GM12872 (cell line): ENCODE measurements around the gene PACSIN1.

Experiments used
- TF ChIP-seq, protein P1 (sequence below): IDR thresholded peaks from 3 replicates; pipeline ENCODE4 v1.5.1; 2011; ENCODE audit warnings: low read depth, mild to moderate bottlenecking, low read length, moderate library complexity; ENCODE audit not compliant: insufficient read depth

The PACSIN1 gene

DNA sequence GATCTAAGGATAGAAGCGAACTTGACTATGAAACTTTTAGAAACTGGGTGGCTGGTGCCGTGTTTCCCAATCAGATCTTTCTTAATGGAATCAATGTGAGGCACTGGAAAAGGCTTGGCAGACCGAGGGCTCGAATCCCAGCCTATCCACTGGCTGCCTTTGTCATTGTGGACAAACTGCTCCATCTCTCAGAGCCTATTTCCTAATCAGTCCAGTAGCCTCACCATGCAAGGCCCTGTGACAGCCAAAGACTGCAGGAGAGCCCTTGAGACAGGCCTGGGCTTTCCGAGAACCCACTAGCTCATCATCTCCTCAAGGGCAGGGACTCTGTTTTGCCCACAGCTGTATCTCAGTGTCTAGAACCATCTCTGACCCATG, 46.9 kb downstream of the PACSIN1 start:
- TF ChIP-seq, protein P1, sequence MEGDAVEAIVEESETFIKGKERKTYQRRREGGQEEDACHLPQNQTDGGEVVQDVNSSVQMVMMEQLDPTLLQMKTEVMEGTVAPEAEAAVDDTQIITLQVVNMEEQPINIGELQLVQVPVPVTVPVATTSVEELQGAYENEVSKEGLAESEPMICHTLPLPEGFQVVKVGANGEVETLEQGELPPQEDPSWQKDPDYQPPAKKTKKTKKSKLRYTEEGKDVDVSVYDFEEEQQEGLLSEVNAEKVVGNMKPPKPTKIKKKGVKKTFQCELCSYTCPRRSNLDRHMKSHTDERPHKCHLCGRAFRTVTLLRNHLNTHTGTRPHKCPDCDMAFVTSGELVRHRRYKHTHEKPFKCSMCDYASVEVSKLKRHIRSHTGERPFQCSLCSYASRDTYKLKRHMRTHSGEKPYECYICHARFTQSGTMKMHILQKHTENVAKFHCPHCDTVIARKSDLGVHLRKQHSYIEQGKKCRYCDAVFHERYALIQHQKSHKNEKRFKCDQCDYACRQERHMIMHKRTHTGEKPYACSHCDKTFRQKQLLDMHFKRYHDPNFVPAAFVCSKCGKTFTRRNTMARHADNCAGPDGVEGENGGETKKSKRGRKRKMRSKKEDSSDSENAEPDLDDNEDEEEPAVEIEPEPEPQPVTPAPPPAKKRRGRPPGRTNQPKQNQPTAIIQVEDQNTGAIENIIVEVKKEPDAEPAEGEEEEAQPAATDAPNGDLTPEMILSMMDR: no peak

DNA sequence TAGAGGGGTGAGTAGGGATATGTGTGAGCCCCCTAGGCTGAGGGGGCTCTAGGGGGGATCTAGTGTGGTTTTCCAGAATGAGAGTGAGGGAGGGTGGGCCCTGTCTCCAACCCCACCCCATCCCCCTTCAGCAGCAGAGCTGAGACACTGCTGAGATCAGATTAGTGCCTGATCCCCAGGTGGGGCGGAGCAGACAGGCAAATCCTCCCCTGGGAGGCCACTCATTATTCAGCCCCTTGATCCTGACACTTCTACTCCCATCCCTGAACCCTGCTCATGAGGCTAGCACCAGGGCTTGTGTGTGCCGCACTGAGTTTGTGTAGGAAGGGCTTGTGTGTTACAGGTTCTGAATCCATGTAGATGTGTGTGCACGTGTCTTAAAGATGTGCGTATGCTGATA, 47.8 kb downstream of the PACSIN1 start:
- TF ChIP-seq, protein P1: no peak

DNA sequence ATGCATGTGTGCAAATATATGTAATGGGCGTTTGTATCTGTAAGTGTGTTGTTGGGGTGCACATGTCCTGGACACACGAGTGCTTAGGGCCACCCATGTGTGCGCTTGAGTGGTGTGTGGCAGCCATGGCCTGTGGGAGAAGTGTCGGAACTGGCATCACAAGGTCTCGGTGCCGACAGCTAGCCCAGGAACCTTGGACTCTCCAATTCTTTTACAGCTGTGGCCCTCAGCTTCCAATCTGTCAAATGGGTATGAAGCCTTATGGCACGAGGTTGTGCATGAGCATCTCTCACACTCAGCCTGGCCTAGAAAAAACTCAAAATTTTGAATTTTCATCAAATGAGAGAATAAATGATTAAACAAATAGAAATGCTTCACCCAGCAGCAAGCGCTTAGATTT, 48.2 kb downstream of the PACSIN1 start:
- TF ChIP-seq, protein P1: no peak

DNA sequence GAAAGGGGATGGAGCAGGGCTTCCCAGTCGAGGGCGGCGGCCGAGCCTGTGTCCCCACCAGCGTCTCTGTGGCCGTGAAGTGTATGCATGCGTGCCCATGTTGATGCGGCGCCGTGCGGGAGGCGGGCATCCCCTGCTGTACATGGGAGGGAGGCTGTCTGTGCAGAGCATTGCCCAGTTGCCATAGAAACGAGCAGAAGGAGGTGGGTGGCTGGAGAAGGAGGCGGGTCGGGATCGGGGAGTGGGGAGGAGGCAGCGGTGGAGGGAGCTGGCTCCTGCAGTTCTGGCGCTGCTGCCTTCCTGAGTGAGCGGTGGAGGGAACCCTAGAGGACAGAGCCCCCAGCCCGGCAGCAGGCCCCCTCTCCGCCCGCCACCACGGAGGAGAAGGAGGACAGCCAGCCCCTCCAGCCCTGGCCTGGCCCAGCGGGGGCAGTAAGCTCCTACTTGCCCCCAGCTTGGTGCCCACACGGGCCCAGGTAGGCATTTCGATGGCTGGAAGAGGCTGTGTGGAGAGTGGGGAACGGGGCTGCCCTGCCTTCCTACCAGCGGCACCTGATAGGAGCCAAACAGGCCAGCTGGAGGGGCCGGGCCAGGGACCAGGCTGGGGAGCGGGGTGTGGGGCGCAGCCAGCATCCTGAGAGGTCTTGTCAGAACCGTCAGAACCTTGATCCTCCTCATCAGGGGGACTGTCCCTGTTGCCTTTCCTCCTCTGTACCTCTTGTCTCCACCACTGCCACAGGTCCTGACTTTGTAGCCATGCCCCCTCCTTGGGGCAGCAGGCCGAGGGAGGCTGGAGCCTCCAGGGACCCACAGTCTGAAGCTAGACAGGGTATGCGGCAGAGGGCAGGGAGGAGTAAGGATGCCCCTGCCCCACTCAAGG, 49.0 kb downstream of the PACSIN1 start:
- TF ChIP-seq, protein P1: no peak

DNA sequence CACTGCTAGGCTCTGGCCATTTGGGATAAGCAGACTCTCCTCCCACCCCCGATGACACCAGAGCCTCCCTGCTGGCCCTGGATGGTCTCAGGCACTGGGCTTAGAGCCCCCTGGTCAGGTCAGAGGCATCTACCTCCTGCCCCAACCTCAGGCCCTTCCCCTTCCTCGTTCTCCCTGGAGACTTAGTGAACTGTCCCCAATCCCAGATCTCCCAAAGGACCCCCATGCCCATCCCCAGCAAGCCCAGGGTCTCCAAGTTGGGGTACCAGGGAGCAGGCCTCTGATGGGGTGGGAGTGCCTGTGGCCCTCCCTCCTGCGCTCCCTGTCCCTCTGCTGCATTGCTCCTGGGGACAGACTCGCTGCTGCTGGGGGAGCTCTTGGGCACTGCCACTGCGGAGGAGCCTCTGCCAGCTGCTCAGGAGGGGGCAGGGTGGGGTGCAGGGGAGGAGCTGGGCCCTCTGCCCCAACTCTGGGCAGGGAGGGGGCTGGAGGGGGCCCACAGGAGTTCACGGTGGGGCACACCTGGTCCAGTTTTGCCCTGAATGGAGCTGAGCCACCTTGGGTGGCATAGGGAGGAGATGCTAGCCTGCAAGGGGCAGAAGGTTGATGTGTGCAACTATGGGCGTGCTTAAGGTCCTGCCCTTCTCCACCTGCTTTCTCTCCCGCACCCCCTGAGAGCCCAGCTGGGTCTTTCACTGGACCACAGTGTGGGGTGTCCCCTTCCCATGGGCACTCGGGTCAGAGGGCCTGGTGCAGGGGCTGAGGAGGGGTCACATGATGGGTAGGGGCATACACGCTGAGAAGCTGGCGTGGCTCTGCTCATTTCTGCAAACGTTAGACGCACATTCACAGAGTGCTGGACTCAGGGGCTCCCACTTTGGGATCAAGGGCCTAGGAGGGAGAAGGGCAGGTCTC, 49.9 kb downstream of the PACSIN1 start:
- TF ChIP-seq, protein P1: no peak

DNA sequence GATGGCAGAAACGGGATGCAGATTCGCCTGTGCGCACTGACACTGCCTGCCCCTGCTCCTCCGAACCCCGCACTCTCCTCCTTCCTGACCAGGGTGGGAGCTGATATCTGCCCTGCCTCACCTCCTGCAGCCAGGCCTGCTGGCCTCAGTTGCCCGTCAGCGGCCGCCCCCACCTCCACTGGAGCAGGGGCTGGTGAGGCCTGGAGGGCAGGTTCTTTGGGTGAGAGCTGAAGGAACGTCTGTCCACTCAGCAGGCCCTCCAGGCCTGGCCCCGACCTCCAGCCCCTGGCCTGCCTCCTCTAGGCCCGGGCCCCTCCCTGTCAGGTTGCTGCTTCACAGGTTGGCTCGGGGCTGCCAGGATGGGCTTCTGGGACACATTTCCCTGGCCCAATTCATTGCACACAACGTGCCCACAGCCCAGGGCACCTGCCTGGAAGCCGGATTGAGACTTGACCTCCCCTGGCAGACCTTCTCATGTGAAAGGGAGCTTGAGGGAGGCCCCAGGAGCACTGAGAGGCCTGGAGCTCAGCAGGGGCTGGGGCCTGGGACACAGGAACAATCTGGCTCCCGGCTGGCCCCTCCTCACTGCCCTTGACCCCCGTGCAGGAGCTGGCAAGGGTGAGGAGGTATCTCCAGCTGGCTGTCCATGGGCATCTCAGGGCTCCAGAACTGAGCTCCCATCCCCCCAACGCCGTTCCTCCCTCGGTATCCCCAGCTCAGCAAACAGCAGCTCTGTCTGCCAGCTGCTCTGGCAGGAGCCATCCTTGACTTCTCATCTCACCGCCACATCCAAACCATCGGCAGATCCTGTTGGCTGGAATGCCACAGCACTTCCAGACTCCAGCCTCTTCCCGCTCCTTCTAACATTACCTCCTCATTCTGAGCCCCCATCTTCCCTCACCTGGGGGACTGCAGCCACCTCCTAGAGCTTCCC, 50.8 kb downstream of the PACSIN1 start:
- TF ChIP-seq, protein P1: no peak
